GM12878 (cell line): ENCODE measurements around the gene FAM76B. TPM values are rescaled to one million over a fixed set of nuclear protein-coding genes. Genes with fewer than 3 reads are reported as not detected.

Source experiments
- ATAC-seq: fragments of 200-7000 bp; cut with Tn5 transposase; 3 replicates; pipeline ENCODE4 v1.9.1; 2020; ENCODE audit warnings: mild to moderate bottlenecking, moderate library complexity
- BruUV-seq: library from RNA; stranded (reverse); fragments of 400-500 nt; replicated peaks from 2 replicates; lab custom pipeline; 2021; lab: Mats Ljungman, UMichigan
- CTCF ChIA-PET: fragments of 300-600 bp; sonication (Branson Sonifier 250); formaldehyde crosslinking; extraction: SDS; loops from one replicate; lab custom pipeline; 2021; ENCODE audit warnings: inconsistent platforms; lab: Yijun Ruan, JAX
- POLR2A ChIA-PET: fragments of 350-600 bp; formaldehyde crosslinking; extraction: SDS; loops from one replicate; lab custom pipeline; 2021; ENCODE audit warnings: inconsistent platforms; lab: Charles Lee
- RAD21 ChIA-PET: fragments of 300-600 bp; sonication (Branson Sonifier 250); formaldehyde crosslinking; loops from one replicate; lab custom pipeline; 2023; ENCODE audit warnings: antibody characterized with exemption; ENCODE audit not compliant: unreplicated experiment; lab: Charles Lee
- SMC1A ChIA-PET: fragments of 300-600 bp; sonication (Branson Sonifier 250); formaldehyde crosslinking; loops from one replicate; lab custom pipeline; 2023; ENCODE audit not compliant: unreplicated experiment, uncharacterized antibody; lab: Charles Lee
- DNase-seq: peaks from one replicate; pipeline ENCODE4 v3.0.0-alpha.2; 2011; ENCODE audit warnings: low read depth, low spot score
- FAIRE-seq: peaks from 3 replicates; lab custom pipeline; 2011; peaks lifted over from hg19 to GRCh38; lab: Jason Lieb, UNC
- H2AFZ ChIP-seq: 2 replicates; pipeline ENCODE4 v1.6.0; 2011; ENCODE audit warnings: low read depth, low read length, control low read depth; ENCODE audit not compliant: control insufficient read depth
- H3K27ac ChIP-seq: 2 replicates; pipeline ENCODE4 v1.5.1; 2011; ENCODE audit warnings: control low read depth; ENCODE audit not compliant: control insufficient read depth, insufficient read depth
- H3K27me3 ChIP-seq, 2 experiments: replicated peaks in 1 of 2; 2 replicates each; pipeline versions ENCODE4 v1.6.0 to v1.6.1; 2011; ENCODE audit warnings: low read length in 1 of 2; ENCODE audit not compliant: control insufficient read depth in 2 of 2, insufficient read depth in 2 of 2
- H3K36me3 ChIP-seq, 2 experiments: 2 replicates each; pipeline ENCODE4 v1.5.1; 2011; ENCODE audit warnings: low read length in 1 of 2; ENCODE audit not compliant: control insufficient read depth in 2 of 2, insufficient read depth in 2 of 2
- H3K4me1 ChIP-seq: 2 replicates; pipeline ENCODE4 v1.6.1; 2011; ENCODE audit warnings: mild to moderate bottlenecking, low read length, moderate library complexity, mixed read lengths; ENCODE audit not compliant: control insufficient read depth, insufficient read depth
- H3K4me2 ChIP-seq: 2 replicates; pipeline ENCODE4 v1.6.0; 2011; ENCODE audit warnings: control low read depth; ENCODE audit not compliant: control insufficient read depth, insufficient read depth
- H3K4me3 ChIP-seq: fragments of 200-600 bp; sonication (generic); 2 replicates; pipeline ENCODE4 v1.5.1; 2016
- H3K79me2 ChIP-seq: 2 replicates; pipeline ENCODE4 v1.6.0; 2011; ENCODE audit warnings: low read length; ENCODE audit not compliant: control insufficient read depth, insufficient read depth
- H3K9ac ChIP-seq: 2 replicates; pipeline ENCODE4 v1.8.0; 2011; ENCODE audit warnings: low read length, control low read depth, mixed read lengths; ENCODE audit not compliant: control insufficient read depth, insufficient read depth
- H3K9me3 ChIP-seq: replicated peaks from 3 replicates; pipeline ENCODE4 v1.5.1; 2011; ENCODE audit warnings: mild to moderate bottlenecking, low read length; ENCODE audit not compliant: control insufficient read depth, insufficient read depth
- H4K20me1 ChIP-seq: 2 replicates; pipeline ENCODE4 v1.6.0; 2011; ENCODE audit not compliant: control insufficient read depth, insufficient read depth
- CHD4 ChIP-seq: fragments of 200-600 bp; sonication (generic); IDR thresholded peaks from 2 replicates; pipeline ENCODE4 v1.6.1; 2016; ENCODE audit warnings: mild to moderate bottlenecking
- PML ChIP-seq: IDR thresholded peaks from 2 replicates; pipeline ENCODE4 v1.6.1; 2012; ENCODE audit warnings: low read length, inconsistent platforms
- ZNF622 ChIP-seq: fragments of 450-650 bp; IDR thresholded peaks from 2 replicates; pipeline ENCODE4 v1.6.1; 2017; ENCODE audit warnings: mild to moderate bottlenecking, inconsistent platforms
- WGBS: methylation state at CpG from one replicate; pipeline ENCODE4 v1.1.6; 2016; ENCODE audit warnings: low lambda C conversion rate; ENCODE audit not compliant: insufficient replicate concordance, insufficient coverage; ENCODE audit errors: missing lambda C conversion rate; 5-methylcytosine and 5-hydroxymethylcytosine counted together
- in situ Hi-C: fragments of 300-500 bp; cut with MboI; formaldehyde crosslinking; loops from 9 replicates; pipeline ENCODE4 v1.14.3; 2018; ENCODE audit warnings: mixed read lengths
- intact Hi-C: fragments of 100-400 bp; cut with micrococcal nuclease; formaldehyde crosslinking; loops from one replicate; pipeline ENCODE4 v1.14.2; 2022; ENCODE audit not compliant: unreplicated experiment
- polyA plus RNA-seq, 11 experiments: library from polyadenylated mRNA; depleted of rRNA in 4 of 11; unstranded in 6 of 11; stranded (reverse) in 5 of 11; fragments of >200 nt; fragmentation: Nextera tagmentation in 4 of 11; fragmentation: Illumina TruSeq in 1 of 11; extraction: Ambion mirVana in 4 of 11; extraction: Trizol in 1 of 11; gene quantifications; 1 replicate in 1 of 11; 2 replicates in 10 of 11; pipeline versions ENCODE4 v1.2.1 to v1.2.3, GENCODE V29; 2011 to 2016; ENCODE audit warnings: inconsistent platforms in 2 of 11, missing spikeins in 2 of 11, low read depth in 1 of 11
- total RNA-seq, 4 experiments: library from RNA; depleted of rRNA in 3 of 4; stranded (reverse); fragments of >200 nt in 3 of 4; fragmentation: Illumina TruSeq in 1 of 4; extraction: Trizol in 1 of 4; gene quantifications; 2 replicates each; pipeline versions ENCODE4 v1.2.1 to v1.2.3, GENCODE V29; 2013 to 2021
- TF ChIP-seq, protein P1 (sequence below): fragments of 450-650 bp; formaldehyde crosslinking; IDR thresholded peaks from 2 replicates; pipeline ENCODE4 v1.4.0; 2022; ENCODE audit warnings: mild to moderate bottlenecking, moderate library complexity

The FAM76B gene
- total and polyA plus RNA-seq, 10 of the 15 experiments (the other 5 are each of a cell fraction or from before 2014, with no cell fraction given) = 13.5 to 56.8 (median 28.4) TPM

DNA sequence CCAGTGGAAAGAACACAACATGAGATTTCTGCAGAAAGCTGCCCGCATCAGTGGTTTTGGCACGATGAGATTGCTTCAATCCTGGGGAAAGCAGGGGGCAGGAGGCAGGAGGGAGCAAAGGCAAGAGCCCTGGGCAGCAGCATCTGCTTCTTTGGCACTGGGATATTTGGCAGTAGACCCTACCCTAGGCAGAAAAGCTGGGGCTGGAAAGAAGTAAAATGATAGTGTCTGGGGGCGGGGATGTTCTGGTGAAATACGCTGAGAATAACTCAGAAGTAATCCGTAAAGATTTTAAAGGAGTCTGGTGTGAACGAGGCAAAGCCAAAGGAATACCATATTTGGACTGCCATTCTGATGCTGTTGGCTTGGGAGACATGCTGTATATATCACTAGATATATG lies 62.0 kb downstream of the FAM76B start (continued):
- TF ChIP-seq, protein P1, sequence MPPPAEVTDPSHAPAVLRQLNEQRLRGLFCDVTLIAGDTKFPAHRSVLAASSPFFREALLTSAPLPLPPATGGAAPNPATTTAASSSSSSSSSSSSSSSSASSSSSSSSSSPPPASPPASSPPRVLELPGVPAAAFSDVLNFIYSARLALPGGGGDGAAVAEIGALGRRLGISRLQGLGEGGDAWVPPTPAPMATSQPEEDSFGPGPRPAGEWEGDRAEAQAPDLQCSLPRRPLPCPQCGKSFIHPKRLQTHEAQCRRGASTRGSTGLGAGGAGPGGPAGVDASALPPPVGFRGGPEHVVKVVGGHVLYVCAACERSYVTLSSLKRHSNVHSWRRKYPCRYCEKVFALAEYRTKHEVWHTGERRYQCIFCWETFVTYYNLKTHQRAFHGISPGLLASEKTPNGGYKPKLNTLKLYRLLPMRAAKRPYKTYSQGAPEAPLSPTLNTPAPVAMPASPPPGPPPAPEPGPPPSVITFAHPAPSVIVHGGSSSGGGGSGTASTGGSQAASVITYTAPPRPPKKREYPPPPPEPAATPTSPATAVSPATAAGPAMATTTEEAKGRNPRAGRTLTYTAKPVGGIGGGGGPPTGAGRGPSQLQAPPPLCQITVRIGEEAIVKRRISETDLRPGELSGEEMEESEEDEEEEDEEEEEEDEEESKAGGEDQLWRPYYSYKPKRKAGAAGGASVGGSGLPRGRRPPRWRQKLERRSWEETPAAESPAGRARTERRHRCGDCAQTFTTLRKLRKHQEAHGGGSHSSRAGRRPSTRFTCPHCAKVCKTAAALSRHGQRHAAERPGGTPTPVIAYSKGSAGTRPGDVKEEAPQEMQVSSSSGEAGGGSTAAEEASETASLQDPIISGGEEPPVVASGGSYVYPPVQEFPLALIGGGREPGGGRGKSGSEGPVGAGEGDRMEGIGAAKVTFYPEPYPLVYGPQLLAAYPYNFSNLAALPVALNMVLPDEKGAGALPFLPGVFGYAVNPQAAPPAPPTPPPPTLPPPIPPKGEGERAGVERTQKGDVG (CRISPR knock-in tag) = no peak
- TF ChIP-seq CHD4 = no peak

DNA sequence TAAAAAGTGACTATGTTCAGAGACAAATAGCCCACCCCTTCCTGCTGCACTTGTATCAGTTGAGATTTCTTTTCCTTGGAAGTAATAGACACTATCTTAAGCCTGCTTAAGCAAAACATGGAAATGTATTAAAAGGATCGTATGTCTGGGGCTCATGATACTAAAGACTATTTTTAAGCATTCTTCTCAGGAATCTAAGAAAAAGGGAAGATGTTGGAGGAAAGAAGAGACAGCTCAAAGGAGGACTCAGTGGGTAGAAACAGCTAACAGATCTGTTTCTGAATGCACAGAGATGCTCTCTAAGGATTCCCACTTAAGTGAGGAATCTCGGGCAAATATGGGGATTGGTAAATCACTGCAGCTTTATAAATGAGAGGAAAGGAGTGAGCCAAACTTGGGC lies 62.5 kb downstream of the FAM76B start:
- no peaks in the 10 kb centered on the region for H3K79me2 ChIP-seq
- intact Hi-C loops = no loop called here
- no peaks in the 10 kb centered on the region for H3K9me3 ChIP-seq
- TF ChIP-seq PML = no peak
- no peak for TF ChIP-seq ZNF622
- ChIA-PET POLR2A (interaction anchor here (2.3 kb wide), 1 partner anchor 10 kb away, joined by 6 read pairs; no protein-coding TSS in a partner anchor), RAD21 (interaction anchor here (1.0 kb wide), 1 partner anchor 699 kb away, joined by 3 read pairs; no protein-coding TSS in a partner anchor), CTCF (interaction anchor here (1.2 to 2.1 kb wide), 3 partner anchors 12 to 577 kb away, joined by 3 to 9 read pairs (median 4); no protein-coding TSS in a partner anchor), SMC1A (interaction anchor here (0.7 to 3.8 kb wide), 6 partner anchors 9 to 575 kb away, joined by 3 to 15 read pairs (median 4); no protein-coding TSS in a partner anchor)
- H3K4me3 ChIP-seq = no peak overlapping the region
- ATAC-seq (no peak), FAIRE-seq (no peak), DNase-seq (no peak)
- H3K27me3 ChIP-seq = no peaks in the 10 kb centered on the region
- no TSS peak for BruUV-seq
- H3K4me2 ChIP-seq = no peak overlapping the region
- in situ Hi-C loops = no loop called here
- H3K9ac ChIP-seq = no peak overlapping the region
- no peaks in the 10 kb centered on the region for H3K36me3 ChIP-seq
- no peaks in the 10 kb centered on the region for H4K20me1 ChIP-seq
- 0% methylated on average over 2 of the region's 2 CpGs for WGBS
- no peak overlapping the region for H2AFZ ChIP-seq
- H3K4me1 ChIP-seq = no peaks in the 10 kb centered on the region
- no peak overlapping the region for H3K27ac ChIP-seq
